GM23248 (cell line): ENCODE data around the gene DPH3.

ENCODE experiments used
- EZH2 ChIP-seq: fragments of 200-600 bp; sonication (generic); IDR thresholded peaks from 2 replicates; pipeline ENCODE4 v1.6.1; 2018; ENCODE audit warnings: antibody characterized with exemption, mild to moderate bottlenecking; ENCODE audit not compliant: insufficient read depth, poor library complexity, severe bottlenecking
- EZH2phosphoT487 ChIP-seq: fragments of 200-600 bp; sonication (generic); IDR thresholded peaks from 2 replicates; pipeline ENCODE4 v1.6.1; 2018; ENCODE audit warnings: antibody characterized with exemption, moderate library complexity, mild to moderate bottlenecking, low read depth; ENCODE audit not compliant: insufficient read depth

DNA sequence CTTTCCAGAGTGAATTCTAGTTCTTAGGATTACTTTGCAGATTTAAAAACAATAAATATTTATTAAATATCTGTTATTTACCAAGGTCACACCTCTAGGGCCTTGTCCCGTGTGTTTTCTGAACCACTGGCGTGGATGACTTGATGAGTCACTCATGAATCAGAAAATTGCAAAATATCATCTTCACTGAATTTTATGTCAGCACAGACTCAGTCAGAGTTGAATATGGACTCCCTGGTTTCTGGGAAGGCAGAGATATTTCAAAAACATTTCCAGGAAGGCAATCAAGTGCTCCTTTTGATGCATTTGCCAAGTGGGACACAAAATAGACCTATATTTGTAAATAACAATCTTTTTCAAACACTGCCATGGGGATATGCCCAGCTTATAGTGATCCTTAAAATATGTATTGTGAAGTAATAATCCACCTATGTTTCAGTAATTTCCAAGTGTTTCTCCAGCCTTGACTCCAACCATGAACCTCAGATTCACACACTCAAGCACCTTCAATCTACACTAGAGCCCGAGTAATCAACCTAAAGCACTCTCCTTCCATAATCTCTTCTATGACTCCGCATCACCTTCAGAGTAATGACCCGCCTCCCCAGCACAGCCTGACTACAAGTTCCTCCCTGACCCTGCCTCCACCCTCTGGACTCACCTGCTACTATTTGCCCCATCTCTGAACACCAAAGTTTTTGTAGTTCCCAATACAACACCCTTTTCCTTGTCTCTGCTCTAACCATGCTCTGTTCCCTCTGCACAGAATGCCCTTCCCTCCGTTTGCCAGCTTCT lies 24.3 kb downstream of the DPH3 start:
- no peak for TF ChIP-seq EZH2phosphoT487
- TF ChIP-seq EZH2 = no peak
